ENCODE results near the gene ESRRG. TPM values are rescaled to one million over a fixed set of nuclear protein-coding genes. Genes with fewer than 3 reads are reported as not detected.

ESRRG gene
- total RNA-seq, 1 experiment from 2014 or later, result 0.44 TPM

GRCh38 chr1:216612291-216612690, 110.9 kb downstream of the ESRRG start:
- Histone ChIP-seq H3K79me2 (ENCODE audit: insufficient read depth, low read length) (no peaks in the 10 kb centered on the region), H3K79me1 (ENCODE audit: insufficient read depth, low read depth, low read length, poor library complexity, severe bottlenecking) (no peaks in the 10 kb centered on the region), H3T11ph (ENCODE audit: low read length) (no peak overlapping the region), H3K27ac (ENCODE audit: insufficient read length, low read depth, low read length) (no peak overlapping the region), H3K4me1 (ENCODE audit: insufficient read depth, low read length) (no peaks in the 10 kb centered on the region), H3K14ac (ENCODE audit: insufficient read depth, low read length) (no peak overlapping the region), H2AFZ (ENCODE audit: low read length) (no peak overlapping the region), H4K5ac (ENCODE audit: insufficient read length, low read depth, low read length) (no peak overlapping the region), H4K8ac (replicated peaks; ENCODE audit: insufficient read length, low read depth, low read length) (no peak overlapping the region), H2BK5ac (ENCODE audit: insufficient read length, low read length) (no peak overlapping the region), H3K4ac (ENCODE audit: low read depth, low read length) (no peak overlapping the region), H3K27me3 (ENCODE audit: insufficient read depth, low read length) (no peaks in the 10 kb centered on the region), H4K20me1 (ENCODE audit: control insufficient read depth, insufficient read depth, insufficient read length) (no peaks in the 10 kb centered on the region), H2BK120ac (ENCODE audit: low read depth, low read length, poor library complexity, severe bottlenecking) (no peak overlapping the region), H3K4me2 (ENCODE audit: insufficient read depth, insufficient read length, low read length) (no peak overlapping the region), H3K9me3 (ENCODE audit: control insufficient read depth, low read depth, low read length) (no peaks in the 10 kb centered on the region), H2BK20ac (ENCODE audit: low read depth, low read length, poor library complexity, severe bottlenecking) (no peak overlapping the region), H3K18ac (ENCODE audit: insufficient read length, low read depth, low read length) (no peak overlapping the region), H2BK12ac (ENCODE audit: insufficient read length, low read depth, low read length) (no peak overlapping the region), H4K91ac (ENCODE audit: insufficient read length, low read depth, low read length) (no peak overlapping the region), H3K9ac (ENCODE audit: extremely low read depth, insufficient read length, low read length) (no peak overlapping the region), H3K23me2 (ENCODE audit: insufficient read length, low read depth, low read length, poor library complexity, severe bottlenecking) (no peaks in the 10 kb centered on the region), H2BK15ac (ENCODE audit: low read depth, low read length) (no peak overlapping the region), H3K23ac (ENCODE audit: insufficient read length, low read depth, low read length) (no peak overlapping the region), H3K56ac (ENCODE audit: insufficient read length, low read depth, low read length) (no peak overlapping the region), H2AK5ac (ENCODE audit: insufficient read length, low read length) (no peak overlapping the region)
- H3K9me3 Mint-ChIP-seq, result no peaks in the 10 kb centered on the region
- H3K27ac Mint-ChIP-seq, result no peak overlapping the region
- TF ChIP-seq CTCF (conservative IDR thresholded peaks at IDR 0.05), result no peak
- no peaks in the 10 kb centered on the region for H3K27me3 Mint-ChIP-seq (ENCODE audit: low read depth)
- no peaks in the 10 kb centered on the region for H3K36me3 Mint-ChIP-seq (ENCODE audit: insufficient read depth in 1 of 3, low read depth in 3 of 3)
- DNase-seq, result no peak
- no peak overlapping the region for H3K4me3 Mint-ChIP-seq
- WGBS (ENCODE audit: extremely low coverage, insufficient read length, low lambda C conversion rate), result no CpG with 5 or more reads among the region's 2 CpGs
- peaks cover 3 to 9% of the 10 kb centered on the region in 2 experiments; a peak in 2 of 4 replicates for H3K4me1 Mint-ChIP-seq

All from H9 (cell line).